Retina (tissue), 1 donor: Measurements from ENCODE around the gene OR2G3.

ENCODE experiments used
- DNase-seq: peaks from one replicate; pipeline ENCODE4 v3.0.0-alpha.2; 2016

The OR2G3 gene

GRCh38 chr1:247605286-247605685 lies at the start of gene OR2G3:
Gene OR2G3 (plus strand): TSS chr1:247605586. CDS start chr1:247605586, 0 bp downstream.
- no peak for DNase-seq

GRCh38 chr1:247557926-247558674 lies 47.3 kb upstream of the OR2G3 start:
- no peak for DNase-seq

- DNase-seq, result no peak
These were observed 43.7 kb upstream of the OR2G3 start for GRCh38 chr1:247561711-247562110.

GRCh38 chr1:247562198-247562597 lies 43.2 kb upstream of the OR2G3 start:
- DNase-seq, result no peak

GRCh38 chr1:247574236-247574635 lies 31.1 kb upstream of the OR2G3 start:
- DNase-seq, result no peak

GRCh38 chr1:247574664-247575063 lies 30.7 kb upstream of the OR2G3 start:
- DNase-seq, result no peak

- peak; percentile 4 for DNase-seq
These were observed 28.9 kb upstream of the OR2G3 start for GRCh38 chr1:247576514-247576913.

- DNase-seq, result no peak
These were observed 26.4 kb upstream of the OR2G3 start for GRCh38 chr1:247578946-247579460.

- DNase-seq, result no peak
These were observed 17.3 kb upstream of the OR2G3 start, which contains the start of gene OR2G2 for GRCh38 chr1:247588060-247588459. Gene OR2G2 (plus strand): TSS chr1:247588360. CDS start chr1:247588360, 0 bp downstream.

- no peak for DNase-seq
These were observed 8.0 kb downstream of the OR2G3 start for GRCh38 chr1:247613405-247613804.

GRCh38 chr1:247614625-247615024 lies 9.2 kb downstream of the OR2G3 start:
- DNase-seq, result no peak

- no peak for DNase-seq
These were observed 22.6 kb downstream of the OR2G3 start for GRCh38 chr1:247627951-247628350.

- DNase-seq, result no peak
These were observed 32.6 kb downstream of the OR2G3 start for GRCh38 chr1:247638011-247638410.

- no peak for DNase-seq
These were observed 33.4 kb downstream of the OR2G3 start for GRCh38 chr1:247638781-247639180.

- DNase-seq, result peak; percentile 66
These were observed 34.1 kb downstream of the OR2G3 start for GRCh38 chr1:247639381-247639981.

GRCh38 chr1:247642742-247643141 lies 37.4 kb downstream of the OR2G3 start:
- DNase-seq, result no peak

GRCh38 chr1:247646867-247647266 lies 41.5 kb downstream of the OR2G3 start:
- DNase-seq, result no peak

- peak; percentile 7 for DNase-seq
These were observed 42.5 kb downstream of the OR2G3 start for GRCh38 chr1:247647864-247648263.

- no peak for DNase-seq
These were observed 47.7 kb downstream of the OR2G3 start for GRCh38 chr1:247653040-247653439.
